HEK293T (cell line): ENCODE data around the gene FBXO45.

Experiments
- CTCF ChIA-PET: fragments of 350-600 bp; formaldehyde crosslinking; extraction: SDS; loops from one replicate; lab custom pipeline; 2021; ENCODE audit warnings: antibody characterized with exemption, inconsistent platforms; lab: Yijun Ruan, JAX
- POLR2A ChIA-PET: fragments of 350-600 bp; formaldehyde crosslinking; extraction: SDS; loops from one replicate; lab custom pipeline; 2020; ENCODE audit warnings: antibody characterized with exemption, inconsistent platforms; lab: Yijun Ruan, JAX
- DNase-seq: peaks from one replicate; pipeline ENCODE4 v3.0.0; 2012; ENCODE audit warnings: mixed read lengths; ENCODE audit errors: extremely low spot score
- ARNT ChIP-seq: fragments of 450-650 bp; IDR thresholded peaks from 2 replicates; pipeline ENCODE4 v1.6.1; 2017; ENCODE audit warnings: mild to moderate bottlenecking
- BHLHE40 ChIP-seq: fragments of 450-650 bp; IDR thresholded peaks from 2 replicates; pipeline ENCODE4 v1.6.1; 2016; ENCODE audit warnings: mild to moderate bottlenecking, moderate library complexity, borderline replicate concordance
- CTBP1 ChIP-seq: fragments of 450-650 bp; IDR thresholded peaks from 2 replicates; pipeline ENCODE4 v1.6.1; 2016; ENCODE audit warnings: borderline replicate concordance
- ELF4 ChIP-seq: fragments of 450-650 bp; IDR thresholded peaks from 2 replicates; pipeline ENCODE4 v1.6.1; 2017; ENCODE audit warnings: antibody characterized with exemption
- FOXA1 ChIP-seq: fragments of 450-650 bp; IDR thresholded peaks from 2 replicates; pipeline ENCODE4 v1.6.1; 2016; ENCODE audit warnings: mild to moderate bottlenecking
- FOXK2 ChIP-seq: fragments of 450-650 bp; IDR thresholded peaks from 2 replicates; pipeline ENCODE4 v1.6.1; 2016; ENCODE audit warnings: mild to moderate bottlenecking
- FOXM1 ChIP-seq: fragments of 450-650 bp; IDR thresholded peaks from 2 replicates; pipeline ENCODE4 v1.6.1; 2017; ENCODE audit warnings: mild to moderate bottlenecking, borderline replicate concordance
- HDGF ChIP-seq: fragments of 450-650 bp; IDR thresholded peaks from 2 replicates; pipeline ENCODE4 v1.6.1; 2017; ENCODE audit warnings: antibody characterized with exemption, borderline replicate concordance
- L3MBTL2 ChIP-seq: fragments of 450-650 bp; conservative IDR thresholded peaks from 2 replicates; pipeline ENCODE4 v1.6.1; 2016; ENCODE audit warnings: mild to moderate bottlenecking
- LEF1 ChIP-seq: fragments of 450-650 bp; IDR thresholded peaks from 2 replicates; pipeline ENCODE4 v1.6.1; 2017; ENCODE audit warnings: mild to moderate bottlenecking, borderline replicate concordance
- NFRKB ChIP-seq: fragments of 450-650 bp; IDR thresholded peaks from 2 replicates; pipeline ENCODE4 v1.6.1; 2016; ENCODE audit warnings: mild to moderate bottlenecking, moderate library complexity
- PKNOX1 ChIP-seq: fragments of 450-650 bp; IDR thresholded peaks from 2 replicates; pipeline ENCODE4 v1.6.1; 2016
- SP1 ChIP-seq: fragments of 450-650 bp; IDR thresholded peaks from 2 replicates; pipeline ENCODE4 v1.6.1; 2017
- SUZ12 ChIP-seq: fragments of 450-650 bp; IDR thresholded peaks from 2 replicates; pipeline ENCODE4 v1.6.1; 2016; ENCODE audit warnings: mild to moderate bottlenecking
- TARDBP ChIP-seq: fragments of 450-650 bp; IDR thresholded peaks from 2 replicates; pipeline ENCODE4 v1.6.1; 2016
- ZNF384 ChIP-seq: fragments of 450-650 bp; IDR thresholded peaks from 2 replicates; pipeline ENCODE4 v1.6.1; 2016

Gene FBXO45

DNA sequence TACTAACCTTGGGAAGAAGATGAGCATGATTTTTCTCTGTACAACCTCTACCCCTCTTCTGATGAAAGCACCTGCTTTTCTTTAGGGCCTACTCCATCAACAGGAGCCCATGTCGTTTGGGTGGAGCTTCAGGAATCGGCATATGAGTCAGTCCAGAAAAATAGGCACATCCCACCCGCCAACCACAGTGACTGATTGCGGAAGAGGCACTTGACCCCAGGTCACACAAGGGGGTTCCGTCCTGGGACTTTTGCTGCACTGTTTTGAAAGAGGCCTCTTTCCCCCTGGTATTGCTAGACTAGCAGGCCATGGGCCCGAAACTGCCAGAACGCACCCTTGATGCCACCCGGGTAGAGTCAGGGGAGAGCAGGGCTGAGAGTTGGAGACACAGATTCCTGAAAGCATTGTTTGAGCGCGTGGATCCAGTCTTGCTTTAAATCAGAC lies 51.7 kb downstream of the FBXO45 start:
- DNase-seq, result no peak
- TF ChIP-seq L3MBTL2, result no peak
- TF ChIP-seq PKNOX1, result no peak
- POLR2A ChIA-PET, result no interaction called here
- CTCF ChIA-PET, result no interaction called here

DNA sequence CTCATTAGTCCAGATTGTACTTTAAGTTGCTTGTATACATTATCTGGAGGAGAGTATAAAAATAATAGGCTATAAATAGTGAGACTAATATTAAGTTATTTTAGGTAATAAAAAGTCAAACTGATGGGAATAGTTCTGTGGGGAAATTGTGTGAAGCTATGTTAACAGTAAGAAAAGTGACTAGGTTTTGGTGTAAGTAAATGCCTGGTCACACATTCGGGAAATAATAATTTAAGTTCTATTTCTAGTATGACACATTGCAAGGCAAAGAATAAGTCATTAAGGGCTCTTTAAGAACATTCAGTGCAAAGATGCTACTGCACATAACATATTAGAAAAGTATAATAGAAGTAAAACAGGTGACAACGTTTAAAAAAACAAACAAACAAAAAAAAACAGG lies 52.2 kb downstream of the FBXO45 start:
- TF ChIP-seq FOXK2 (no peak), BHLHE40 (no peak), TARDBP (no peak), HDGF (no peak), FOXA1 (no peak), SP1 (no peak), CTBP1 (no peak), NFRKB (no peak), ELF4 (no peak), SUZ12 (no peak), ZNF384 (no peak), FOXM1 (no peak), ARNT (no peak), L3MBTL2 (no peak), PKNOX1 (no peak), LEF1 (no peak)
- ChIA-PET CTCF (no interaction called here), POLR2A (interaction anchor here (1.2 kb wide), 1 partner anchor 11 kb away, joined by 6 read pairs; no protein-coding TSS in a partner anchor)
- no peak for DNase-seq

DNA sequence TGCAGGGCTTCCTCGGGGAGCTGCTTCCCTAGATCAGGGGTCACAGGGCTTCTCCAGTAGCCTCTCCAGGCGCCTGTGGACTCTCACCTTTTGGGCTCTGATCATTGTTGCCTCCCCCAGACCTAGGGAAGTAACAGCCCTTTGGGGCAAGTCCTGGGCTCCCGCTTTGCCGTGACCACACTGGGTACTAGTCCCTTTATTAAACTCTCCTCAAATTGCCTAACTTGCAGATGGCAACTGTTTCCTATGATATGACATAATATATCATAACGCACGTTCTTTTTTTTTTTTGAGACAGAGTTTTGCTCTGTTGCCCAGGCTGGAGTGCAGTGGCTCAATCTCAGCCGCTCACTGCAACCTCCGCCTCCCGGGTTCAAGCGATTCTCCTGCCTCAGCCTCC lies 53.2 kb downstream of the FBXO45 start:
- CTCF ChIA-PET, result interaction anchor here (1.7 kb wide), 1 partner anchor 12 kb away, joined by 5 read pairs; no protein-coding TSS in a partner anchor
- no peak for DNase-seq
- POLR2A ChIA-PET, result interaction anchor here (1.2 kb wide), 1 partner anchor 10 kb away, joined by 6 read pairs; no protein-coding TSS in a partner anchor
- TF ChIP-seq ZNF384, result no peak
- TF ChIP-seq FOXK2, result no peak
- TF ChIP-seq FOXM1, result no peak
- no peak for TF ChIP-seq SUZ12
- TF ChIP-seq ELF4, result no peak
- no peak for TF ChIP-seq HDGF
- no peak for TF ChIP-seq LEF1
- no peak for TF ChIP-seq ARNT
- no peak for TF ChIP-seq L3MBTL2
- no peak for TF ChIP-seq SP1
- no peak for TF ChIP-seq FOXA1
- TF ChIP-seq BHLHE40, result no peak
- TF ChIP-seq NFRKB, result no peak
- TF ChIP-seq TARDBP, result no peak
- no peak for TF ChIP-seq CTBP1
- TF ChIP-seq PKNOX1, result no peak

- ChIA-PET POLR2A (no interaction called here), CTCF (no interaction called here)
- no peak for TF ChIP-seq HDGF
- no peak for TF ChIP-seq SP1
- TF ChIP-seq TARDBP, result no peak
- no peak for TF ChIP-seq NFRKB
- TF ChIP-seq BHLHE40, result no peak
- no peak for TF ChIP-seq LEF1
- TF ChIP-seq SUZ12, result no peak
- TF ChIP-seq FOXM1, result no peak
- TF ChIP-seq PKNOX1, result no peak
- no peak for TF ChIP-seq ARNT
- TF ChIP-seq CTBP1, result no peak
- TF ChIP-seq L3MBTL2, result no peak
- no peak for TF ChIP-seq ELF4
- no peak for TF ChIP-seq FOXK2
- no peak for TF ChIP-seq ZNF384
- no peak for TF ChIP-seq FOXA1
- DNase-seq, result no peak
Measured at GRCh38 chr3:196624067-196624790, 55.8 kb downstream of the FBXO45 start.

GRCh38 chr3:196624907-196625306 lies 56.4 kb downstream of the FBXO45 start:
- TF ChIP-seq LEF1 (no peak), FOXM1 (no peak), ZNF384 (no peak), FOXA1 (no peak)
- DNase-seq, result no peak
- ChIA-PET POLR2A (no interaction called here), CTCF (no interaction called here)

- TF ChIP-seq NFRKB, result no peak
- no peak for TF ChIP-seq HDGF
- TF ChIP-seq ZNF384, result no peak
- TF ChIP-seq FOXK2, result no peak
- no peak for TF ChIP-seq CTBP1
- no peak for TF ChIP-seq SUZ12
- TF ChIP-seq ARNT, result no peak
- no peak for DNase-seq
- ChIA-PET POLR2A (no interaction called here), CTCF (no interaction called here)
Measured at GRCh38 chr3:196625331-196625730, 56.9 kb downstream of the FBXO45 start.
